ENCODE measurements around the gene XRCC5.

XRCC5 gene

GRCh38 chr2:216170076-216170763 is 61.1 kb downstream of the XRCC5 start:
- no peak for ATAC-seq
- TF ChIP-seq PPARA (CRISPR knock-in tag; IDR thresholded peaks at IDR 0.05; ENCODE audit: borderline replicate concordance) (no peak), ISL1 (CRISPR knock-in tag; IDR thresholded peaks at IDR 0.05) (no peak), CSRNP3 (CRISPR knock-in tag; IDR thresholded peaks at IDR 0.05) (no peak), OSR1 (CRISPR knock-in tag; IDR thresholded peaks at IDR 0.05) (no peak), ZNF70 (CRISPR knock-in tag; IDR thresholded peaks at IDR 0.05) (no peak), ARNTL (CRISPR knock-in tag; IDR thresholded peaks at IDR 0.05; ENCODE audit: borderline replicate concordance, low read depth) (no peak), ZC3H10 (CRISPR knock-in tag; IDR thresholded peaks at IDR 0.05) (no peak), TSHZ2 (CRISPR knock-in tag; IDR thresholded peaks at IDR 0.05) (no peak), ZFP30 (CRISPR knock-in tag; IDR thresholded peaks at IDR 0.05) (no peak), ZFP3 (CRISPR knock-in tag; IDR thresholded peaks at IDR 0.05) (no peak), SNAI2 (CRISPR knock-in tag; IDR thresholded peaks at IDR 0.05) (no peak), BACH2 (CRISPR knock-in tag; IDR thresholded peaks at IDR 0.05; ENCODE audit: borderline replicate concordance) (no peak), ZNF8 (CRISPR knock-in tag; IDR thresholded peaks at IDR 0.05) (no peak), GLIS3 (CRISPR knock-in tag; IDR thresholded peaks at IDR 0.05) (no peak), POU6F1 (CRISPR knock-in tag; IDR thresholded peaks at IDR 0.05; ENCODE audit: borderline replicate concordance, low read depth) (no peak), PATZ1 (CRISPR knock-in tag; IDR thresholded peaks at IDR 0.05; ENCODE audit: borderline replicate concordance) (no peak), ESRRG (CRISPR knock-in tag; IDR thresholded peaks at IDR 0.05) (no peak), TOX (CRISPR knock-in tag; IDR thresholded peaks at IDR 0.05; ENCODE audit: borderline replicate concordance) (no peak), CSDC2 (CRISPR knock-in tag; IDR thresholded peaks at IDR 0.05) (no peak), ZNF565 (CRISPR knock-in tag; conservative IDR thresholded peaks at IDR 0.05; ENCODE audit: low read depth) (no peak)

GRCh38 chr2:216171011-216171410 is 61.9 kb downstream of the XRCC5 start:
- no peak for ATAC-seq
- TF ChIP-seq ZNF565 (CRISPR knock-in tag; conservative IDR thresholded peaks at IDR 0.05; ENCODE audit: low read depth) (no peak), PPARA (CRISPR knock-in tag; IDR thresholded peaks at IDR 0.05; ENCODE audit: borderline replicate concordance) (no peak), TCF4 (CRISPR knock-in tag; IDR thresholded peaks at IDR 0.05; ENCODE audit: borderline replicate concordance) (no peak), ZNF70 (CRISPR knock-in tag; IDR thresholded peaks at IDR 0.05) (no peak), GLIS3 (CRISPR knock-in tag; IDR thresholded peaks at IDR 0.05) (no peak), POU6F1 (CRISPR knock-in tag; IDR thresholded peaks at IDR 0.05; ENCODE audit: borderline replicate concordance, low read depth) (no peak)
